ENCODE results near the gene DCDC2.
"Not testable (repeated sequence)": the region's sequence is repeated elsewhere in the genome, so short reads cannot be mapped to it uniquely, and the experiment has no call there.

DCDC2 gene

GRCh38 chr6:24249926-24250325, 107.9 kb downstream of the DCDC2 start:
- no peak for DNase-seq (ENCODE audit: low read depth in 1 of 2, low spot score in 1 of 2)
- no peak overlapping the region for H3K4me3 ChIP-seq (replicated peaks; ENCODE audit: insufficient read depth, low read length)
- no peak overlapping the region for H3K27ac ChIP-seq (replicated peaks)
- TF ChIP-seq CTCF (IDR thresholded peaks at IDR 0.05; ENCODE audit: insufficient read depth, low read length) (no peak), REST (IDR thresholded peaks at IDR 0.05; ENCODE audit: insufficient replicate concordance, low read depth) (no peak), POLR2AphosphoS5 (IDR thresholded peaks at IDR 0.05; ENCODE audit: low read depth) (no peak), SPI1 (IDR thresholded peaks at IDR 0.05; ENCODE audit: borderline replicate concordance, low read depth) (no peak), GABPA (IDR thresholded peaks at IDR 0.05; ENCODE audit: low read depth) (no peak)
- no peaks in the 10 kb centered on the region for H3K27me3 ChIP-seq (ENCODE audit: insufficient read depth, poor library complexity, severe bottlenecking)

GRCh38 chr6:24245275-24245674, 112.6 kb downstream of the DCDC2 start:
- no peak overlapping the region for H3K4me3 ChIP-seq (replicated peaks; ENCODE audit: insufficient read depth, low read length)
- TF ChIP-seq REST (IDR thresholded peaks at IDR 0.05; ENCODE audit: insufficient replicate concordance, low read depth) (no peak), POLR2AphosphoS5 (IDR thresholded peaks at IDR 0.05; ENCODE audit: low read depth) (no peak), CTCF (IDR thresholded peaks at IDR 0.05; ENCODE audit: insufficient read depth, low read length) (no peak), SPI1 (IDR thresholded peaks at IDR 0.05; ENCODE audit: borderline replicate concordance, low read depth) (no peak), GABPA (IDR thresholded peaks at IDR 0.05; ENCODE audit: low read depth) (no peak)
- H3K27me3 ChIP-seq (ENCODE audit: insufficient read depth, poor library complexity, severe bottlenecking) = no peaks in the 10 kb centered on the region
- DNase-seq (ENCODE audit: low read depth in 1 of 2, low spot score in 1 of 2) = no peak
- H3K27ac ChIP-seq (replicated peaks) = no peak overlapping the region

GRCh38 chr6:24242924-24243323, 114.9 kb downstream of the DCDC2 start:
- Histone ChIP-seq H3K4me3 (replicated peaks; ENCODE audit: insufficient read depth, low read length) (no peak overlapping the region), H3K27me3 (ENCODE audit: insufficient read depth, poor library complexity, severe bottlenecking) (no peaks in the 10 kb centered on the region), H3K27ac (replicated peaks) (no peak overlapping the region)
- TF ChIP-seq POLR2AphosphoS5 (IDR thresholded peaks at IDR 0.05; ENCODE audit: low read depth) (no peak), REST (IDR thresholded peaks at IDR 0.05; ENCODE audit: insufficient replicate concordance, low read depth) (no peak), CTCF (IDR thresholded peaks at IDR 0.05; ENCODE audit: insufficient read depth, low read length) (no peak), GABPA (IDR thresholded peaks at IDR 0.05; ENCODE audit: low read depth) (no peak), SPI1 (IDR thresholded peaks at IDR 0.05; ENCODE audit: borderline replicate concordance, low read depth) (no peak)
- no peak for DNase-seq (ENCODE audit: low read depth in 1 of 2, low spot score in 1 of 2)

- H3K27me3 ChIP-seq (ENCODE audit: insufficient read depth, poor library complexity, severe bottlenecking); DNase-seq (ENCODE audit: low read depth in 1 of 2, low spot score in 1 of 2): not testable (repeated sequence)
Observed at GRCh38 chr6:24241779-24242178, 116.1 kb downstream of the DCDC2 start.

More at GRCh38 chr6:24241779-24242178, 116.1 kb downstream of the DCDC2 start:
- H3K4me3 ChIP-seq (replicated peaks; ENCODE audit: insufficient read depth, low read length); H3K27ac ChIP-seq (replicated peaks): not testable (repeated sequence)

Data from HL-60 (cell line).